Muscle layer of colon (tissue), 2 donors: Measurements from ENCODE around the gene NTMT2.

Source experiments
- H3K27ac ChIP-seq: one replicate; pipeline ENCODE4 v1.7.0; 2013; ENCODE audit warnings: low read depth, mild to moderate bottlenecking, low read length, moderate library complexity
- H3K27me3 ChIP-seq, 2 donors: one replicate each; pipeline ENCODE4 v1.7.0; 2013; ENCODE audit warnings: low read length in 2 of 2, mild to moderate bottlenecking in 2 of 2; ENCODE audit not compliant: insufficient read depth in 2 of 2, control insufficient read depth in 1 of 2
- H3K36me3 ChIP-seq: one replicate; pipeline ENCODE4 v1.7.0; 2013; ENCODE audit warnings: mild to moderate bottlenecking, low read length; ENCODE audit not compliant: insufficient read depth
- H3K4me1 ChIP-seq: one replicate; pipeline ENCODE4 v1.7.0; 2013; ENCODE audit warnings: mild to moderate bottlenecking, low read length; ENCODE audit not compliant: insufficient read depth
- H3K4me3 ChIP-seq, 2 donors: one replicate each; pipeline ENCODE4 v1.7.0; 2013; ENCODE audit warnings: low read length in 2 of 2, low read depth in 1 of 2, mild to moderate bottlenecking in 1 of 2, moderate library complexity in 1 of 2
- H3K9ac ChIP-seq: one replicate; pipeline ENCODE4 v1.7.0; 2013; ENCODE audit warnings: low read length
- H3K9me3 ChIP-seq: one replicate; pipeline ENCODE4 v1.7.0; 2013; ENCODE audit warnings: mild to moderate bottlenecking, low read length
- donor health status: abdominal sarcoma.
- donor health status: Adenocarcinoma of cecum.

The NTMT2 gene

DNA sequence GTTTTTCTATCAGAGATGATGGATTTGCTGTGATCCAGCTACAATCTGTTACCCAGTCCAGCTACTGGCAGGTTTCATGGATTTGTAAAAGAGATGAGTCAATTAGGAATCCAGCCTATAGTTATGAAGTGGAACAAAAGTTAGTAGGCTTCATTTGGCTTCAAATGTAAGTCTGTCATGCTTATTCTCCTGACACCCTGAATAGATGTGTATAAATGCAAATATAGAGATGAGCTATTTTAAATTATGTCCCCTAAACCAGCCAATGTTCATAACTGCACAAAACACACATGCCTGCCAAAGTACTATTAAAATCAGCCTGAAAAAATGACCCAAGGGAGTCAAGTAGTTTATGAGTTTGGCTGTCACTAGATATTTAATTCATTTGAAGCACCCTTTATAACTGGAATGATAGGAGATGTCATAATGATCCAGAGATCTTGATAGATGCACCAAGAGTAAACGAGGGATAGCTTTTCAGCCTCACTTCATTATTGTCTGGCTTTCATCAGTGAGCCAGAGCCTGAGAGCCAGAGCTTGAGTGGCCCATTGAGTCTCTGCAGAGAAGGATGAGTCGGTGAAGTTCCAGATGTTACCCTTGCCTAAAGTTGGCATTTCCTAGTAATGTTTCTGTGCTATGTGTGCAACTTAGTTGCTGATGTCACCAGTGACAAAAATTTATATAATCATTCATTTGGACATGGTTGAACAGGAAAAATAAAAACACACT is 11.8 kb upstream of the NTMT2 start:
- peaks cover 5% of the 10 kb centered on the region for H3K4me1 ChIP-seq
- H3K9me3 ChIP-seq = no peaks in the 10 kb centered on the region
- no peak overlapping the region for H3K4me3 ChIP-seq
- H3K27ac ChIP-seq = no peak overlapping the region
- no peaks in the 10 kb centered on the region for H3K27me3 ChIP-seq
- H3K36me3 ChIP-seq = no peaks in the 10 kb centered on the region
- H3K9ac ChIP-seq = no peak overlapping the region

DNA sequence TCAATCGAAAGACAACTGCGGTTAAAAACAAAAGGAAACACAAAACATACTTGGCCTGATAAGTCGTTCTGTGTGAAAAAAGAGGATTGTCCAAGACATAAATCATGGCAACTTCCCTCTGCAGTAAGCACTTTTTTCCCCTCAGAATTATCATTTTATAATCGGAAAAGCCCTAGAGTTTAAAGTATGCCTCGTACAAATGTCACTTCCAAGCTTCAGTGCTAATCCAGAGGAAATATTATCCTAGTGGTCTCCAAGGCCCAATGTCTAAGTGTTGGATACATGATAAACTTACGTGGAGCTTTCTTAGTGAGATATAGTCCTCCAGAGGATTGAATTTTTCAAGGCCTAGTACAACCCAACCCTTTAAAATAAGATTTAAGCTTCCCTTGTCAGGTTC is 11.2 kb upstream of the NTMT2 start:
- Histone ChIP-seq H3K9me3 (no peaks in the 10 kb centered on the region), H3K9ac (no peak overlapping the region), H3K36me3 (no peaks in the 10 kb centered on the region), H3K27ac (no peak overlapping the region), H3K27me3 (no peaks in the 10 kb centered on the region), H3K4me3 (no peak overlapping the region), H3K4me1 (peaks cover 5% of the 10 kb centered on the region)

DNA sequence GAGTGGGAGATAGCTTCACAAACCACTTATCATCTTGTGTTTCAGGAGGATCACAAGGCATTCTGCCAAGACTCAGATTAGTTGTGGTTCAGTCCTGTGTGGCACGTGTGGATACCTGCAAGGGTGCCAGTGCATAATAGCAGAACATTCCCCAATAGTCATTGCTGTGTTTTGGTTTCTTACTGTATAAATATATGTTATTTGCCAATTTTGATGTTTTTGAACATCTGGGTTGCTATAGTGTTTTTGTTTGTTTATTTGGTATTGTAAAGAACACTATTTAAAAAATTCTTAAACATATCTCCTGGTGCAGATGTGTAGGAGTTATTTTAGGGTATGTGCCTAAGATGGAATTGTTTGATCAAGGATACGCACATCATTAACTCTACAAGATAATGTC is 5.4 kb upstream of the NTMT2 start:
- no peaks in the 10 kb centered on the region for H3K27me3 ChIP-seq
- no peaks in the 10 kb centered on the region for H3K9me3 ChIP-seq
- no peaks in the 10 kb centered on the region for H3K36me3 ChIP-seq
- no peak overlapping the region for H3K4me3 ChIP-seq
- no peak overlapping the region for H3K27ac ChIP-seq
- no peak overlapping the region for H3K9ac ChIP-seq
- no peaks in the 10 kb centered on the region for H3K4me1 ChIP-seq

DNA sequence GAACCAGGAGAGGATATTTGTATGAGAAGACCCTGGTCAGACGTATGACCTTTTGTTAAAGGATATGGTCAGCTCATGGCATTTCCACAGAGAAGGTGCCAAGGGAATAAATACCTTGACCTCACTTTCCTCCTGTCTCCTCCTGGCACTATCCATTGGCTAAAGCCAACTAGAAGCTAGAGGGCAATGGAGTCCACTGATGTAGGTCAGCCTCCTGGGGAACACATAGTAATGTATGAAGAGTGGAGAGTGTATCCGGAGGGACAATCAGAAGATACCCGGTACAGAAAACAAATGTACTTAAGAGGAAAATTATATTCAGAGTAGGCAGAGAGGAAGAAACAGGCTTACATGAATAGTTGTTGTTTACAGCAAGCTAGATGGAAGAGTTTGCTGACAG is 698 bp upstream of the NTMT2 start:
- Histone ChIP-seq H3K36me3 (no peaks in the 10 kb centered on the region), H3K27me3 (no peaks in the 10 kb centered on the region), H3K9ac (no peak overlapping the region), H3K27ac (no peak overlapping the region), H3K9me3 (no peaks in the 10 kb centered on the region), H3K4me1 (no peaks in the 10 kb centered on the region), H3K4me3 (no peak overlapping the region)

DNA sequence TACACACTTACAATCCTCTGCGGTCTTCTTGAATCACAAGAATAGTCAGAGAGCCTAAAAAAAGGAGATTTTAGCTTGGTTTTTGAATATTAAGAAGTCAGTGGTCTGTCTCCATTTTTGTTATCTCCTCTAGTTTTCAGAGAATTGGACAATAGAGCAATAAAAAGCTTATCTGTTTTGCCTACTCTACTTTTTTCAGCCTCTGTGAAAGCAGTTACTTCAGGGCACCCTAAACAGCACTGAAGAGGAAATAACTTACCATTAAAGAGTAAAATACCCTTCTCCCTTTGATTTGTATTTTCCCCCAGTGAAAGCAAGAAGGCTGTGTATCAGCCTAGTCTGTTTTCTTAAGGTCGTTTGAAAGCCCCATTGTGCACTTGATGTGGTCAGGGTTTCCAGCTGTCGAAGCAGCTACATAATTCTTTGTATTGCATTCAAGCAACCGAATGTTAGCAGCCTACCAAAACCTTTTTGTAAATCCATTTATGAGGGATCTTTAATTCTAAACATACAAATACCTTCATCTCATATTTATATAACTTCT is 1.0 kb downstream of the NTMT2 start:
- H3K9ac ChIP-seq = no peak overlapping the region
- H3K4me1 ChIP-seq = no peaks in the 10 kb centered on the region
- no peaks in the 10 kb centered on the region for H3K27me3 ChIP-seq
- no peak overlapping the region for H3K27ac ChIP-seq
- H3K9me3 ChIP-seq = no peaks in the 10 kb centered on the region
- H3K36me3 ChIP-seq = no peaks in the 10 kb centered on the region
- H3K4me3 ChIP-seq = no peak overlapping the region

DNA sequence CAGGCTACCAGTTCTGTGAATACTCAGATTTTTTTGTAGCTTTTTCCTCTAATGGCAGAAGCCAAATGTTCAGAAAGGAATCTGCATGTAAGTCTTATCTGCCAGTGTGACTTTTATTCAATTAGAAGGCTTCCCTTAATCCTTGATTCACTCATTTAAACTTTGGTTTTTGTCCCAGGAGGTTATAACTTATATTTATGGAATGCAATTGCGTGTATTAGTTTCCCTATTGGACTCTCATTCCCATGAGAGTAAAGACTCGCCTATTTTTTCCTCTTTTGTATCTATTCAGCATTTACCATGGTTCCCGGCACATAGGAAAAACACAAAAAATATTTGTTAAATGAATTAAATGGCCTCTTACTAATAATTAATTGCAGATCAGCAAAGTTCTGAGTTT is 3.5 kb downstream of the NTMT2 start:
- H3K4me3 ChIP-seq = no peak overlapping the region
- H3K9me3 ChIP-seq = no peaks in the 10 kb centered on the region
- no peak overlapping the region for H3K27ac ChIP-seq
- H3K9ac ChIP-seq = no peak overlapping the region
- no peaks in the 10 kb centered on the region for H3K27me3 ChIP-seq
- H3K4me1 ChIP-seq = no peaks in the 10 kb centered on the region
- no peaks in the 10 kb centered on the region for H3K36me3 ChIP-seq

DNA sequence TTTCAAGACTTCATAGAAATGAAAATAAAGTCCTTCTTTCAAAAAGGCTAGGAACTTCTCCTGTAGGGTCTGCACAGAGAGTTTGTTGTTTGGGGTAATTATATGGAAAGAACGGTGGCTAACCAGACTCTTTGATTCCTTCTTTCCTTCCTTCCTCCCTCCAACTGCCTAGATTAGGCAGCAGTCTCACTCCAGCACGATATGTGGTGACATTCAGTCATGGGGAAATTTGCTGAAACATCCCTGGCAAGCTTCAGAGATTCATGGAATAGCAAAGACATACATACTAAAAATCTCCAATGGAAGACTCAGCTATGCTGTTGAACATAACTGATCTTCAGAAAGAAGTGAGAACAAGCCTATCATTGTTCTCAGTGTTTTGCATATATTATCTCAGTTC is 4.3 kb downstream of the NTMT2 start:
- Histone ChIP-seq H3K36me3 (no peaks in the 10 kb centered on the region), H3K27me3 (no peaks in the 10 kb centered on the region), H3K4me1 (no peaks in the 10 kb centered on the region), H3K9me3 (no peaks in the 10 kb centered on the region), H3K9ac (no peak overlapping the region), H3K27ac (no peak overlapping the region), H3K4me3 (no peak overlapping the region)

DNA sequence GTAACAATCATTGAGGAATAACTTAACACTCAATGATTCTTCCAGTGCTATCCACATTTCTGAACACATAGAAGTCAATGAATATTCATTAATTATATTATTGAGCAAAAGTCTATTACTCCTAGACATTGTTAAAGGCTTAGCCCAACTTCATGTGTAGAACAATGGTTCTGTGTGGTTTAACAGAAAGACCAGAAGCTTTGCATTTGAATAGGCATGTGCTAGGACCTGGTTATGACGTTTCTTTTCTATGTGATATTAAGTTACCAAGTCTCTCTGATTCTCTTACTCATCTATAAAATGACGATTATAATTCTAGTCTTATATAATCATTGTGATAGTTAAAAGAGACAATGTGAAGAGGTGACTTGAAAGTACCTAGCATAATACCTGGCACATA is 5.2 kb downstream of the NTMT2 start:
- Histone ChIP-seq H3K27me3 (no peaks in the 10 kb centered on the region), H3K4me3 (no peak overlapping the region), H3K9me3 (no peaks in the 10 kb centered on the region), H3K4me1 (no peaks in the 10 kb centered on the region), H3K36me3 (no peaks in the 10 kb centered on the region), H3K27ac (no peak overlapping the region), H3K9ac (no peak overlapping the region)

DNA sequence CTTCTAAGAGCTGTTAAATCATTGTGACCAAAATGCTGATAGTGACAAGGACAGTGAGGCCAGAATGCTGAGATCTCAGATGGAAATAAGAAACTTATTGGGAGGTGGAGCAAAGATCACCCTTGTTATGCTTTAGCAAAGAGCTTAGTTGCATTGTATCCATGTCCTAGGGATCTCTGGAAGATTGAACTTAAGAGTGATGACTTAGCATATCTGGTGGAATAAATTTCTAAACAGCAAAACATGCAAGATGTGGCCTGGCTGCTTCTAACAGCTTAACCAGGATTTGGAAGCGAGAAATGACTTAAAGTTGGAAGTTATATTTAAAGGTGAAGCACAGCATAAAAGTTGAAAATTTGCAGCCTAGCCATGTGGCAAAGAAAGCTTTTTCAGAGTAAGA is 7.7 kb downstream of the NTMT2 start:
- Histone ChIP-seq H3K9ac (no peak overlapping the region), H3K4me1 (no peaks in the 10 kb centered on the region), H3K9me3 (no peaks in the 10 kb centered on the region), H3K27ac (no peak overlapping the region), H3K27me3 (no peaks in the 10 kb centered on the region), H3K4me3 (no peak overlapping the region), H3K36me3 (no peaks in the 10 kb centered on the region)

DNA sequence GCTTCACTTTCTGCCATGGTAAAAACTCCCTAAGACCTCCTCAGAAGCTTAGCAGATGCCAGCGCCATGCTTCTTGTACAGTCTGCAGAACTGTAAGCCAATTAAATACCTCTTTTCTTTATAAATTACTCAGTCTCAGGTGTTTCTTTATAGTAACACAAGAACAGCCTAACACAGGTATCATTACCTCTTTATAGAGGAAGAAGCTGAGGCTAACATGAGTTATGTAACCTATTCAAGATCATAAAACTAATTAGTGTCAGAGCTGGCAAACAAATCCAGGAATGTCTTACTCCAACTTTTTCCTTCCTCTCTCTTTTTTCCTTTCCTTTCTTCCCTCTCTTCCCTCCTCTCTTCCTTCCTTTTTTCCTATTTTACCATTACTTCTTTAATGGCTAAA is 9.3 kb downstream of the NTMT2 start:
- no peak overlapping the region for H3K4me3 ChIP-seq
- H3K27ac ChIP-seq = no peak overlapping the region
- no peaks in the 10 kb centered on the region for H3K4me1 ChIP-seq
- no peak overlapping the region for H3K9ac ChIP-seq
- H3K36me3 ChIP-seq = no peaks in the 10 kb centered on the region
- no peaks in the 10 kb centered on the region for H3K27me3 ChIP-seq
- H3K9me3 ChIP-seq = no peaks in the 10 kb centered on the region

DNA sequence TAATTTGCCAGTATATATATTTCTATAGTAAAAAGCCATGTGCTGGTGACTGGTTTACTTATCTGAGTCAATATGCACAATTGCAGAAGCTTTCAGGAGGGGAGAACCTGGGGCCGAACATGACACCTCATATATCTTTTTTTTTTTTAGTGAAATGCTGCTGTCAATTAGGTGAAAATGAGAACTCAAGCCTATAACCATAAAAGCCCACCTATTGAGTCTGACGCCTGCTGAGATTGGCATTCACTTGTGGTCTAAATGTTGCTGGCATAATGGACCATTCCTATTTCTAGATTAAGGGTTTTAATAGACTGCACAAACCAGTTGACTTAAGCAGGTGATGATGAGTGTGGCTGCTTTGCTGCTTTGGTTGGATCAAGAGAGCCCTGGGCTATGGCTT is 10.8 kb downstream of the NTMT2 start:
- Histone ChIP-seq H3K27me3 (no peaks in the 10 kb centered on the region), H3K9me3 (no peaks in the 10 kb centered on the region), H3K4me1 (no peaks in the 10 kb centered on the region)

DNA sequence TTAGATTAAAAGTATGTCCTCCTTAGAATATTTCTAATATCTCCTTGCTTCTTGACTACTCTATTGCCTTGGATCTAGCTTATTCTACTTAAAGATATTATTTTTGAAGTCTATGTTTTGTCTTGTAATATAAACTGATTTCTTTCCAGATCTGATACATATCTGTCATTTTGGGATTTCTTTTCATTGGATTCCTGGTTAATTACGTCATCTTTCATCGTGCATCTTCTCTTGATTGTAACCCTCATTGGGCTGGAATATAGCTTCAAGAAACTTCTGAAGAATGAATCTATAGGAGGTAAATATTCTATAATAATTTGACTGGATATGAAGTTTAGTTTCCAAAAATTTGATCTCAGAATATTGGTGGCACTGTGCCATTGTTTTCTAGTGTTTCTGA is 12.1 kb downstream of the NTMT2 start:
- no peak overlapping the region for H3K4me3 ChIP-seq
- H3K4me1 ChIP-seq = no peaks in the 10 kb centered on the region
- no peak overlapping the region for H3K27ac ChIP-seq
- H3K27me3 ChIP-seq = no peaks in the 10 kb centered on the region
- no peak overlapping the region for H3K9ac ChIP-seq
- H3K36me3 ChIP-seq = no peaks in the 10 kb centered on the region
- no peaks in the 10 kb centered on the region for H3K9me3 ChIP-seq

More for the DNA sequence above, 10.8 kb downstream of the NTMT2 start:
- no peak overlapping the region for H3K4me3 ChIP-seq
- H3K36me3 ChIP-seq = no peaks in the 10 kb centered on the region
- no peak overlapping the region for H3K9ac ChIP-seq
- no peak overlapping the region for H3K27ac ChIP-seq
